ENCODE results near the gene MYG1. TPM values are rescaled to one million over a fixed set of nuclear protein-coding genes. Genes with fewer than 3 reads are reported as not detected.

MYG1 gene
- total RNA-seq, 4 donors from 2014 or later, result 18.4 to 25.6 (median 24.8) TPM

GRCh38 chr12:53254816-53255545 lies 44.5 kb upstream of the MYG1 start:
- Histone ChIP-seq H3K9me3 (no peaks in the 10 kb centered on the region), H3K27ac (peak overlapping the region in 1 of 4 donors; percentile 60), H3K4me1 (peaks cover 0 to 24% (median 13%) of the 10 kb centered on the region in 4 donors), H3K27me3 (no peaks in the 10 kb centered on the region), H3K4me3 (no peak overlapping the region), H3K36me3 (peaks cover 0 to 17% (median 0%) of the 10 kb centered on the region in 3 donors)
- no peak for TF ChIP-seq CTCF (IDR thresholded peaks at IDR 0.05)
- TF ChIP-seq POLR2A (IDR thresholded peaks at IDR 0.05), result no peak
- DNase-seq, result no peak

- no peak for DNase-seq
- no peak overlapping the region for H3K4me3 ChIP-seq
- peaks cover 0 to 21% (median 13%) of the 10 kb centered on the region in 4 donors for H3K4me1 ChIP-seq
- no peaks in the 10 kb centered on the region for H3K9me3 ChIP-seq
- no peaks in the 10 kb centered on the region for H3K27me3 ChIP-seq
- TF ChIP-seq POLR2A (IDR thresholded peaks at IDR 0.05) (no peak), CTCF (IDR thresholded peaks at IDR 0.05) (no peak)
- H3K36me3 ChIP-seq, result peaks cover 0 to 17% (median 0%) of the 10 kb centered on the region in 3 donors
- peak overlapping the region in 1 of 4 donors; percentile 60 for H3K27ac ChIP-seq
These were observed 43.5 kb upstream of the MYG1 start for GRCh38 chr12:53255996-53256395.

GRCh38 chr12:53258541-53259539 lies 40.7 kb upstream of the MYG1 start:
- no peak overlapping the region for H3K4me3 ChIP-seq
- H3K27me3 ChIP-seq, result no peaks in the 10 kb centered on the region
- H3K4me1 ChIP-seq, result peaks cover 0 to 2% (median 0%) of the 10 kb centered on the region in 4 donors
- H3K36me3 ChIP-seq, result peaks cover 0 to 11% (median 0%) of the 10 kb centered on the region in 3 donors
- no peak for TF ChIP-seq POLR2A (IDR thresholded peaks at IDR 0.05)
- no peak for TF ChIP-seq CTCF (IDR thresholded peaks at IDR 0.05)
- DNase-seq, result no peak
- no peaks in the 10 kb centered on the region for H3K9me3 ChIP-seq
- no peak overlapping the region for H3K27ac ChIP-seq

GRCh38 chr12:53259891-53260290 lies 39.6 kb upstream of the MYG1 start:
- Histone ChIP-seq H3K27ac (no peak overlapping the region), H3K9me3 (no peaks in the 10 kb centered on the region), H3K4me3 (no peak overlapping the region), H3K27me3 (no peaks in the 10 kb centered on the region), H3K4me1 (no peaks in the 10 kb centered on the region), H3K36me3 (peaks cover 0 to 1% (median 0%) of the 10 kb centered on the region in 3 donors)
- no peak for TF ChIP-seq POLR2A (IDR thresholded peaks at IDR 0.05)
- TF ChIP-seq CTCF (IDR thresholded peaks at IDR 0.05), result no peak
- DNase-seq, result no peak

GRCh38 chr12:53265783-53266182 lies 33.7 kb upstream of the MYG1 start:
- H3K4me3 ChIP-seq, result no peak overlapping the region
- no peaks in the 10 kb centered on the region for H3K27me3 ChIP-seq
- H3K36me3 ChIP-seq, result no peaks in the 10 kb centered on the region
- H3K9me3 ChIP-seq, result no peaks in the 10 kb centered on the region
- H3K4me1 ChIP-seq, result peaks cover 0 to 17% (median 7%) of the 10 kb centered on the region in 4 donors
- DNase-seq, result no peak
- TF ChIP-seq CTCF (IDR thresholded peaks at IDR 0.05) (no peak), POLR2A (IDR thresholded peaks at IDR 0.05) (no peak)
- no peak overlapping the region for H3K27ac ChIP-seq

All from Peyer's patch (tissue), 4 donors.